Measurements from ENCODE around the gene GPR39. TPM values are rescaled to one million over a fixed set of nuclear protein-coding genes. Genes with fewer than 3 reads are reported as not detected.

GPR39 gene
- total RNA-seq, 4 donors from 2014 or later, result 0.72 to 1.6 (median 1.4) TPM

- no peak for DNase-seq (ENCODE audit: low spot score in 2 of 2)
- Histone ChIP-seq H3K27me3 (no peaks in the 10 kb centered on the region), H3K4me3 (no peak overlapping the region), H3K27ac (no peak overlapping the region), H3K36me3 (no peaks in the 10 kb centered on the region), H3K9me3 (no peaks in the 10 kb centered on the region), H3K4me1 (no peaks in the 10 kb centered on the region)
- 93% methylated on average over 8 of the region's 8 CpGs for WGBS
- TF ChIP-seq POLR2AphosphoS5 (IDR thresholded peaks at IDR 0.05) (no peak), CTCF (IDR thresholded peaks at IDR 0.05) (no peak), EP300 (IDR thresholded peaks at IDR 0.05) (no peak), POLR2A (IDR thresholded peaks at IDR 0.05) (no peak)
Measured at GRCh38 chr2:132609101-132609890, 192.7 kb downstream of the GPR39 start.

GRCh38 chr2:132611719-132612118, 195.1 kb downstream of the GPR39 start:
- H3K27me3 ChIP-seq, result no peaks in the 10 kb centered on the region
- no peaks in the 10 kb centered on the region for H3K36me3 ChIP-seq
- DNase-seq (ENCODE audit: low spot score in 2 of 2), result no peak
- no peak overlapping the region for H3K4me3 ChIP-seq
- H3K27ac ChIP-seq, result no peak overlapping the region
- WGBS, result 69% methylated on average over 2 of the region's 2 CpGs
- TF ChIP-seq CTCF (IDR thresholded peaks at IDR 0.05) (no peak), POLR2AphosphoS5 (IDR thresholded peaks at IDR 0.05) (no peak), POLR2A (IDR thresholded peaks at IDR 0.05) (no peak), EP300 (IDR thresholded peaks at IDR 0.05) (no peak)
- no peaks in the 10 kb centered on the region for H3K4me1 ChIP-seq
- H3K9me3 ChIP-seq, result no peaks in the 10 kb centered on the region

DNA sequence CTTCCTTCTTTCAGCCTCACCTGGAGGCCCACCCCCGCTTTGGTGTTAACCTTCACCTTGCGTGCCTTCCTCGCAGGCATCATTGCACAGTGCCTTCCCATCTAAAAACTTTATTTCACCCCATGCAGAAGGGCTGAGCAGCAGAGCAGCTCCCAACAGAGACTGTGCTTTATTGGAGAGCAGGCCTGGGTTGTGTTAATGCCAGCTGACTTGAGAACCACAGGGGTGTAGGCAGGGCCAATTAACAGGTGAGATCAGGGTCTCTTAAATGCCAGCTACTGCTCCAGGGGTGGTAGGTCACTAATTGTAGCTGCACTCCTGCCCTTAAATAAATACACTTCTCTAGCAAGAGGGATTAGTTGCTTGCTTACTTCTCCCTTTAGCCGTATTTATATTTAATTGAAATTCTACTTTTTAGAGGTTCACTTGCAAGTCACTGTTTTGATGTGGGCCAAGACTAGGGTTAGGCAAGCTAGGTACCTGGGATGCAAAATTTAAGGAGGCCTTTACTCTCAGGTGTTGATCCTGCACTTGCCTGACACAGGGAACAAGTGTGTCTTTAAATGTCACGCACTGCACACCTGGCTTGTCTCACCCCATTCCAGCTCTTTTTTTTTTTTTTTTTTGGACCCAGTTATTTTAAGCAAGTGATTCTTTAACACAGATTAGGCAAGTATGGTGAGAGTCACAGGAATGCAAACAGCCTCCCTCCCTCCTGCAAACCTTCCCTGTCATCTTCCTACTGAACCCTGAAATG, 198.9 kb downstream of the GPR39 start:
- no peaks in the 10 kb centered on the region for H3K36me3 ChIP-seq
- H3K27me3 ChIP-seq, result no peaks in the 10 kb centered on the region
- DNase-seq (ENCODE audit: low spot score in 2 of 2), result no peak
- H3K4me3 ChIP-seq, result no peak overlapping the region
- no peaks in the 10 kb centered on the region for H3K4me1 ChIP-seq
- WGBS, result 82% methylated on average over 5 of the region's 5 CpGs
- TF ChIP-seq CTCF (IDR thresholded peaks at IDR 0.05) (no peak), EP300 (IDR thresholded peaks at IDR 0.05) (no peak), POLR2AphosphoS5 (IDR thresholded peaks at IDR 0.05) (no peak), POLR2A (IDR thresholded peaks at IDR 0.05) (no peak)
- no peaks in the 10 kb centered on the region for H3K9me3 ChIP-seq
- H3K27ac ChIP-seq, result no peak overlapping the region

DNA sequence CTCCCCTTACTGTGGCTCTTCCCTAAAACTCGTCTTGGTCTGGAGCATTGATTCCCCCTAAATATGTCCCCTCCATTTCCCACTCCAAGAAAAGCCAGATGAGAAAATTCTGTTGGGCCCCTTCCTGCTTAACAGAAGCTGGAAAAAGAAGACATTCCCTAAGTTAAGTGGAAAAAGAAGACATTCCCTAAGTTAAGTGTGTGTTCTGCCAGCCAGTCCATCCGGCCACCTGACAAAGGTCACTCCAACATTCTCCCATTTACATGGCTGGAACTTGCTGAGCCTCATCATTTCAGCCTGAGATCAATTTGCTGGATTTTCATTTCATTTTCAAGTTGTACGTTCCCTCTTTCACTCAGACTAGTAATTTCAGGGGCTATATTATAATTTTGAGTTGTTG, 201.4 kb downstream of the GPR39 start:
- DNase-seq (ENCODE audit: low spot score in 2 of 2), result no peak
- peaks cover 3% of the 10 kb centered on the region for H3K4me1 ChIP-seq
- H3K4me3 ChIP-seq, result no peak overlapping the region
- no peak for TF ChIP-seq CTCF (IDR thresholded peaks at IDR 0.05)
- TF ChIP-seq POLR2A (IDR thresholded peaks at IDR 0.05), result no peak
- TF ChIP-seq EP300 (IDR thresholded peaks at IDR 0.05), result no peak
- no peak for TF ChIP-seq POLR2AphosphoS5 (IDR thresholded peaks at IDR 0.05)
- no peaks in the 10 kb centered on the region for H3K9me3 ChIP-seq
- H3K36me3 ChIP-seq, result no peaks in the 10 kb centered on the region
- no peaks in the 10 kb centered on the region for H3K27me3 ChIP-seq
- H3K27ac ChIP-seq, result no peak overlapping the region
- WGBS, result 90% methylated on average over 3 of the region's 3 CpGs

DNA sequence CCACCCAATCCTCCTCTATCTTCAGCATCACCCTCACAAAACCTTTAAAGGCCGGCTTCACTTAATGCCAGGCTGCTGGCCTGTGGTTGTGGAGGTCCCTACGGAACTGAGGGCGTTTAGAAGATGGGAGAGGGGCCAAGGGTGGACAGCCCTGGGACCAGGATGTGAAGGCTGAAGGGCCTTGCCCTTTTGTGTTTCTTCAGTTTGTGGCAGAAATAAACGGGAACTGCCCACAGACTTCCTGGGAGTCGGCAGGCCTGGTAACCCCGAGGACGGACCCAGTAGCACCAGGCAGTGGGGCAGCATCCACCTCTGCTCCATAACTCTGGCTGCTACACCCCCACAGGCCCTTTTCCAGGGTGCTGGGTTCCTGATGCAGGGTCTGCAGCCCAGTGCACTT, 202.1 kb downstream of the GPR39 start:
- Histone ChIP-seq H3K9me3 (no peaks in the 10 kb centered on the region), H3K36me3 (no peaks in the 10 kb centered on the region), H3K27ac (no peak overlapping the region), H3K4me1 (peaks cover 9% of the 10 kb centered on the region), H3K4me3 (no peak overlapping the region), H3K27me3 (no peaks in the 10 kb centered on the region)
- TF ChIP-seq EP300 (IDR thresholded peaks at IDR 0.05) (no peak), CTCF (IDR thresholded peaks at IDR 0.05) (no peak), POLR2A (IDR thresholded peaks at IDR 0.05) (no peak), POLR2AphosphoS5 (IDR thresholded peaks at IDR 0.05) (no peak)
- no peak for DNase-seq (ENCODE audit: low spot score in 2 of 2)
- 83% methylated on average over 7 of the region's 7 CpGs for WGBS
